Erythroblast (primary cell): ENCODE measurements around the gene GARNL3.

Source experiments
- DNase-seq, 2 experiments: peaks; one replicate each; lab custom pipeline; 2025; lab: John Stamatoyannopoulos, UW
- GATA1 ChIP-seq: IDR thresholded peaks from 2 replicates; pipeline ENCODE4 v1.6.1; 2011; ENCODE audit warnings: low read depth, mild to moderate bottlenecking, control low read depth, low read length, moderate library complexity
- POLR2A ChIP-seq: IDR thresholded peaks from 2 replicates; pipeline ENCODE4 v1.6.1; 2011; ENCODE audit warnings: mild to moderate bottlenecking, low read length

The GARNL3 gene

GRCh38 chr9:127225801-127226625 lies 38.6 kb upstream of the GARNL3 start:
- TF ChIP-seq GATA1 (no peak), POLR2A (no peak)
- DNase-seq, result no peak

GRCh38 chr9:127229691-127230417 lies 34.7 kb upstream of the GARNL3 start:
- no peak for DNase-seq
- no peak for TF ChIP-seq POLR2A
- TF ChIP-seq GATA1, result no peak

GRCh38 chr9:127231666-127232065 lies 32.9 kb upstream of the GARNL3 start:
- TF ChIP-seq POLR2A (no peak), GATA1 (no peak)

GRCh38 chr9:127232833-127233549 lies 31.6 kb upstream of the GARNL3 start:
- TF ChIP-seq GATA1, result no peak
- no peak for TF ChIP-seq POLR2A
- DNase-seq, result no peak

More at GRCh38 chr9:127231666-127232065, 32.9 kb upstream of the GARNL3 start:
- no peak for DNase-seq

GRCh38 chr9:127233550-127233949 lies 31.0 kb upstream of the GARNL3 start:
- no peak for DNase-seq
- TF ChIP-seq GATA1 (no peak), POLR2A (no peak)

- no peak for DNase-seq
Observed at GRCh38 chr9:127233989-127234388, 30.6 kb upstream of the GARNL3 start.

GRCh38 chr9:127237801-127238200 lies 26.8 kb upstream of the GARNL3 start:
- TF ChIP-seq GATA1, result no peak
- no peak for TF ChIP-seq POLR2A
- no peak for DNase-seq

More at GRCh38 chr9:127233989-127234388, 30.6 kb upstream of the GARNL3 start:
- TF ChIP-seq GATA1, result no peak
- no peak for TF ChIP-seq POLR2A

GRCh38 chr9:127241354-127241753 lies 23.2 kb upstream of the GARNL3 start:
- TF ChIP-seq POLR2A, result no peak
- no peak for TF ChIP-seq GATA1
- no peak for DNase-seq

GRCh38 chr9:127244609-127245601 lies 19.7 kb upstream of the GARNL3 start:
- no peak for TF ChIP-seq GATA1
- no peak for TF ChIP-seq POLR2A
- peak; percentile 91 to 93 for DNase-seq

GRCh38 chr9:127245637-127246164 lies 18.9 kb upstream of the GARNL3 start:
- DNase-seq, result no peak
- TF ChIP-seq GATA1 (no peak), POLR2A (no peak)

- TF ChIP-seq GATA1 (no peak), POLR2A (no peak)
- no peak for DNase-seq
Observed at GRCh38 chr9:127248241-127248640, 16.3 kb upstream of the GARNL3 start.

- TF ChIP-seq GATA1 (no peak), POLR2A (no peak)
- DNase-seq, result no peak
Observed at GRCh38 chr9:127249877-127250276, 14.7 kb upstream of the GARNL3 start.

GRCh38 chr9:127250896-127251391 lies 13.6 kb upstream of the GARNL3 start:
- no peak for TF ChIP-seq POLR2A
- no peak for TF ChIP-seq GATA1
- DNase-seq, result no peak
